ENCODE data around the gene TIMELESS. TPM values are rescaled to one million over a fixed set of nuclear protein-coding genes. Genes with fewer than 3 reads are reported as not detected.

TIMELESS gene
- total RNA-seq, 1 experiment from 2014 or later: 30.9 TPM

GRCh38 chr12:56382611-56383010 is 66.6 kb downstream of the TIMELESS start:
- no TSS peak for BruUV-seq (replicated peaks)
- no peak for DNase-seq
- Histone ChIP-seq H3K4me2 (no peak overlapping the region), H3K4me1 (replicated peaks; ENCODE audit: insufficient read depth) (0 out of 2 replicates have a peak, but pooled peaks cover 8% of the 10 kb centered on the region), H3K4me3 (no peak overlapping the region), H3K27me3 (ENCODE audit: insufficient read depth, low read depth) (no peaks in the 10 kb centered on the region), H3K79me2 (ENCODE audit: low read depth) (no peaks in the 10 kb centered on the region), H3K9me3 (ENCODE audit: insufficient read depth, low read depth) (no peaks in the 10 kb centered on the region), H4K20me1 (ENCODE audit: insufficient read depth) (no peaks in the 10 kb centered on the region), H3K27ac (no peak overlapping the region), H3K9me2 (ENCODE audit: insufficient read depth) (no peaks in the 10 kb centered on the region), H2AFZ (no peak overlapping the region), H3K36me3 (ENCODE audit: low read depth) (no peaks in the 10 kb centered on the region), H3F3A (ENCODE audit: insufficient read depth, low read depth) (no peaks in the 10 kb centered on the region)
- CTCF ChIA-PET: no interaction called here
- intact Hi-C loops (cut with micrococcal nuclease; ENCODE audit: unreplicated experiment): no loop called here
- TF ChIP-seq EZH2 (IDR thresholded peaks at IDR 0.05; ENCODE audit: low read depth) (no peak), CTCF (conservative IDR thresholded peaks at IDR 0.05) (no peak)
- POLR2A ChIA-PET (ENCODE audit: unreplicated experiment): no interaction called here

- Histone ChIP-seq H3K4me2 (no peak overlapping the region), H3K4me1 (replicated peaks; ENCODE audit: insufficient read depth) (no peaks in the 10 kb centered on the region), H3K9me2 (ENCODE audit: insufficient read depth) (no peaks in the 10 kb centered on the region), H3K27me3 (ENCODE audit: insufficient read depth, low read depth) (no peaks in the 10 kb centered on the region), H4K20me1 (ENCODE audit: insufficient read depth) (no peaks in the 10 kb centered on the region), H3F3A (ENCODE audit: insufficient read depth, low read depth) (no peaks in the 10 kb centered on the region), H3K79me2 (ENCODE audit: low read depth) (no peaks in the 10 kb centered on the region), H3K36me3 (ENCODE audit: low read depth) (no peaks in the 10 kb centered on the region), H2AFZ (no peak overlapping the region), H3K27ac (no peak overlapping the region), H3K9me3 (ENCODE audit: insufficient read depth, low read depth) (no peaks in the 10 kb centered on the region), H3K4me3 (no peak overlapping the region)
- BruUV-seq (replicated peaks): no TSS peak
- intact Hi-C loops (cut with micrococcal nuclease; ENCODE audit: unreplicated experiment): no loop called here
- CTCF ChIA-PET: no interaction called here
- POLR2A ChIA-PET (ENCODE audit: unreplicated experiment): no interaction called here
- DNase-seq: no peak
- TF ChIP-seq CTCF (conservative IDR thresholded peaks at IDR 0.05) (no peak), EZH2 (IDR thresholded peaks at IDR 0.05; ENCODE audit: low read depth) (no peak)
These were observed 71.3 kb downstream of the TIMELESS start for GRCh38 chr12:56377989-56378316.

GRCh38 chr12:56377310-56377988 is 71.8 kb downstream of the TIMELESS start:
- H3K27me3 ChIP-seq (ENCODE audit: insufficient read depth, low read depth): no peaks in the 10 kb centered on the region
- H3F3A ChIP-seq (ENCODE audit: insufficient read depth, low read depth): no peaks in the 10 kb centered on the region
- no peak overlapping the region for H3K27ac ChIP-seq
- H3K9me3 ChIP-seq (ENCODE audit: insufficient read depth, low read depth): no peaks in the 10 kb centered on the region
- ChIA-PET CTCF (no interaction called here), POLR2A (ENCODE audit: unreplicated experiment) (no interaction called here)
- H3K36me3 ChIP-seq (ENCODE audit: low read depth): no peaks in the 10 kb centered on the region
- no peak overlapping the region for H3K4me3 ChIP-seq
- no peaks in the 10 kb centered on the region for H3K4me1 ChIP-seq (replicated peaks; ENCODE audit: insufficient read depth)
- H3K79me2 ChIP-seq (ENCODE audit: low read depth): no peaks in the 10 kb centered on the region
- no peak overlapping the region for H2AFZ ChIP-seq
- no peak overlapping the region for H3K4me2 ChIP-seq
- no TSS peak for BruUV-seq (replicated peaks)
- no peaks in the 10 kb centered on the region for H4K20me1 ChIP-seq (ENCODE audit: insufficient read depth)
- intact Hi-C loops (cut with micrococcal nuclease; ENCODE audit: unreplicated experiment): no loop called here
- DNase-seq: no peak
- TF ChIP-seq CTCF (conservative IDR thresholded peaks at IDR 0.05) (no peak), EZH2 (IDR thresholded peaks at IDR 0.05; ENCODE audit: low read depth) (no peak)
- no peaks in the 10 kb centered on the region for H3K9me2 ChIP-seq (ENCODE audit: insufficient read depth)
